WTC11 (cell line): ENCODE measurements around the gene WNT8A.

Experiments
- MAX ChIP-seq: sonication (generic); formaldehyde crosslinking; IDR thresholded peaks from 2 replicates; pipeline ENCODE4 v1.8.0; 2022; ENCODE audit warnings: mild to moderate bottlenecking, missing genetic modification reagents
- MXD4 ChIP-seq: fragments of 250-450 bp; sonication (Bioruptor Pico); IDR thresholded peaks from 2 replicates; pipeline ENCODE4 v1.8.0; 2021; ENCODE audit warnings: mild to moderate bottlenecking, moderate library complexity, borderline replicate concordance
- TCF7 ChIP-seq: sonication (generic); formaldehyde crosslinking; IDR thresholded peaks from 2 replicates; pipeline ENCODE4 v1.8.0; 2022; ENCODE audit warnings: mild to moderate bottlenecking, low read depth, missing genetic modification reagents, moderate library complexity
- USF2 ChIP-seq: sonication (generic); formaldehyde crosslinking; IDR thresholded peaks from 2 replicates; pipeline ENCODE4 v1.8.1; 2023; ENCODE audit warnings: mild to moderate bottlenecking, missing genetic modification reagents, moderate library complexity
- ZNF219 ChIP-seq: sonication (generic); formaldehyde crosslinking; IDR thresholded peaks from 2 replicates; pipeline ENCODE4 v1.8.0; 2023; ENCODE audit warnings: missing genetic modification reagents, mild to moderate bottlenecking, borderline replicate concordance
- TF ChIP-seq, protein P1 (sequence below): fragments of 200-600 bp; IDR thresholded peaks from 2 replicates; pipeline ENCODE4 v1.8.0; 2022; ENCODE audit warnings: antibody characterized with exemption

- TF ChIP-seq MAX (CRISPR knock-in tag) (no peak), TCF7 (CRISPR knock-in tag) (no peak), MXD4 (no peak), ZNF219 (CRISPR knock-in tag) (no peak), USF2 (no peak)
- TF ChIP-seq, protein P1, sequence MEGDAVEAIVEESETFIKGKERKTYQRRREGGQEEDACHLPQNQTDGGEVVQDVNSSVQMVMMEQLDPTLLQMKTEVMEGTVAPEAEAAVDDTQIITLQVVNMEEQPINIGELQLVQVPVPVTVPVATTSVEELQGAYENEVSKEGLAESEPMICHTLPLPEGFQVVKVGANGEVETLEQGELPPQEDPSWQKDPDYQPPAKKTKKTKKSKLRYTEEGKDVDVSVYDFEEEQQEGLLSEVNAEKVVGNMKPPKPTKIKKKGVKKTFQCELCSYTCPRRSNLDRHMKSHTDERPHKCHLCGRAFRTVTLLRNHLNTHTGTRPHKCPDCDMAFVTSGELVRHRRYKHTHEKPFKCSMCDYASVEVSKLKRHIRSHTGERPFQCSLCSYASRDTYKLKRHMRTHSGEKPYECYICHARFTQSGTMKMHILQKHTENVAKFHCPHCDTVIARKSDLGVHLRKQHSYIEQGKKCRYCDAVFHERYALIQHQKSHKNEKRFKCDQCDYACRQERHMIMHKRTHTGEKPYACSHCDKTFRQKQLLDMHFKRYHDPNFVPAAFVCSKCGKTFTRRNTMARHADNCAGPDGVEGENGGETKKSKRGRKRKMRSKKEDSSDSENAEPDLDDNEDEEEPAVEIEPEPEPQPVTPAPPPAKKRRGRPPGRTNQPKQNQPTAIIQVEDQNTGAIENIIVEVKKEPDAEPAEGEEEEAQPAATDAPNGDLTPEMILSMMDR: no peak
Measured at GRCh38 chr5:138038826-138039225, 45.0 kb upstream of the WNT8A start.
